Measurements from ENCODE around the gene FOS.

FOS gene

DNA sequence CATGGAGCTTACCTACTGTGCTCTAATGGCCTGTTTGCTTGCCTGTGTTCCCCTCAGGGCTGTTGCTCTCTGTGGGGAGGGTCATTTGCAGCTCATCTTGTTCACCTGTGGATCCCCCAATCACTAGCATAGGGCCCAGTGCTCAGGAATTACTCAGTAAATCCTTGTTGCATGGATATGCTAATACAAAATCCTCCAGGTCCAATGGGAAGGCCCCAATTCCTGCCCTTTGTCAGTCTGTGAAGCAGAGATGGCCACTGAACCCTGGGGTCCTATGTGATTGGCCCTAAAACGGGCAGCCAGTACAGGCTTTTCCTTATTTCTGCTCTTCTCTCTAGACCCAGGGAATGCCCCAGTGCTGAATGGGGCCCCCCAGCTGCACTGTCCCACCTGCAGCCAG is 44.1 kb downstream of the FOS start:
- DNase-seq: no peak

DNA sequence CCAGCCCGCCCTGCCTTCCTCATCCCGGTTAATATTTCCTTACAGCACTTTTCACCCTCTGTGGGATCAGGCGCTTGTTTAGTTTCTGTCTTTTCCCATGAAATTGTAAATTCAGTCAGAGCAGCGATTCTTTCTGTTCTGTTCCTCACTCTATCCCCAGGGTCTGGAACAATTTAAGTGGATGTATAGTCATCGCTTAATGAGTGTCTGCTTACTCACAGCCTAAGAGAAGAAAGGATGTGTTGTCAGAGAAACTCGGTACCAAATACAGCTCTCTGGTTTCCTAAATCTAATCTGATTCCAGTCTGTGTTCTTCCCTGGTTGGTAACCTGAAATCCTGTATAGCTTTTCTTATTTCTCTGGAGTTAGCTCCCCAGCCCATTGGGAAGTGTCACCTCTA is 44.9 kb downstream of the FOS start:
- no peak for DNase-seq

DNA sequence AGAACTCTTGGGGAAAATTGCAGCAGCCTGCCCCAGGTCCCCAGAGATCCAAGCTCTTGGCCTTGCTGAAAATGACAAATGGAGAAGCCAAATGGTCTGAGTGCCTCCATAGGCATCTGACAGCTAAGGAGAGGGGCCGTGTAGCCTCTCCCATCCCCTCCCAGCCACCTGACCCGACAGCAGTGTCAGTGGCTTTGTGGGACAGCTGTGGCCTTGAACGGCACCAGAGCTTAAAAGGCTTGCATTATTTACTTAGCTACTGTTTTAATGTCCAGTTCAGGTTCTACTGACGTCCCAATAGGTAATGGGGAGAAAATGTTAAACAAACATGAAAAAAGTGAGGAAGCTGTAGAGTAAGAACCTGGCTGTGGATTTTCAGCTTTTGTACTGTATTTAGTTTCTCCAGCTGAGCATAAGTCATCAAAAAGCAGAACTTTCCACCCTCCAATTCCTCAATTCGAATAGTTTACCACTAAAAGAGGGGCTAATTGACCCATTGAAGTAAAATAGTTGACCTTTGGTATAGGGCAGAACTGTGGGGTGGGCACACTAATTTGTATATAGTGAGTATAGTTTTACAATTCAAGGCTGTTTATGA is 50.0 kb downstream of the FOS start:
- no peak for DNase-seq

DNA sequence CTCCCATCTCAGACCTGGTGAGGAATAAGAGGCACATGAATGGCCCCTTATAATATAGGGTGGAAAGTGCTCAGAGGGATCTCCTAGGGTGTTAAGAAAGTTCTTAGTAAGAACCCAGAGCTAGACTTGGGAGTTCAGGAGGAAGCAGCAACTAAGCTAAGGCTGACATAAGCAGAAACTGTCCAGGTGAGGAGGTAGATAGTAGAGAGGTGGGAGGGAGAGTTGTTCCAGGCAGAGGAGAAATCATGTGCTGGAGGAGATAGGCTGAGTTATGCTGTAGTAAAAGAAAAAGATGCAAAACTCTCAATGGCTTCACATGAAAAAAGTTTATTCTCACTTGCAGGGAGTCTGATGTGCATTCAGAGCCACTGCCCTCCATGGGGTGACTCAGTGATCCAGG is 50.7 kb downstream of the FOS start:
- DNase-seq: no peak

DNA sequence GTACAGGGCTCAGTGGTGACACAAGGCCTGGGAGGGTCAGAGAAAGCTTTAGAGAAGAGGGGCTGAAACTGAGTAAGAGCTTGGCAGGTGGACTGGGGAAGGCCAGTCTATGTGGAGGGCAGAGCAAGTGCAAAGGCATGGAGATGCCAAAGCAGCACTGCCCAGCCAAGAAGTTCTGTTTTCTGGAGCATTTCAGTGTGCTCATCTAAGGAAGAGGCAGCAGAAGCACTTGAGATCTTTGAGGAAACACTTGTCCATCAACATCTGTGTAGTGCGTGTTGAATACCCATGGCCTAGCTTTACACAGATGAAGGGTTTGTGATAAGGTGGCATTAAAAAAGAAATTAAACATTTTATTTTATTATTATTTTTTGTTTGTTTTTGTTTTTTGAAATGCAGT is 52.8 kb downstream of the FOS start:
- no peak for DNase-seq
